GM21529 (cell line): ENCODE measurements around the gene EGR2.
"Not testable (repeated sequence)": the region's sequence is repeated elsewhere in the genome, so short reads cannot be mapped to it uniquely, and the experiment has no call there.

Experiments
- ATAC-seq: cut with Tn5 transposase; IDR thresholded peaks from one replicate; pipeline ENCODE4 v1.9.1; 2021; ENCODE audit not compliant: unreplicated experiment

Gene EGR2

DNA sequence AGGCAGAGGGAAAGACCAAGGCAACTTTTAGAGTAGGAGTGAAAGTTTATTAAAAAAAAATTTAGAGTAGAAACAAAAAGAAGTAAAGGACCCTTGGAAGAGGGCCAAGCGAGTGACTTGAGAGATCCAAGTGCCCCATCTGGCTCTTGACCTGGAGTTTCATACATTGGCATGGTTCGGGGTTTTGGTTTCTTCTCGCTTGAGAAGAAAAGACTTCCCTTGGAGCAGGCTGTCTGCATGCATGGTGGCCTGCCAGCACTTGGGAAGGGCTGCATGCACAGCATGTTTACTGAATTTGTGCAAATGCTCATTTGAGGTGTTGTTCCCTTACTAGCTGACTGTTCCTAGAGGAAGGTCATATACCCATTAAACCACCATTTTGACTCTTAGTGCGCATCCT lies 20.4 kb downstream of the EGR2 start:
- ATAC-seq, result no peak

- no peak for ATAC-seq
These were observed 21.1 kb downstream of the EGR2 start for GRCh38 chr10:62795100-62795499.

- ATAC-seq, result no peak
These were observed 21.9 kb downstream of the EGR2 start for GRCh38 chr10:62794306-62794705.

DNA sequence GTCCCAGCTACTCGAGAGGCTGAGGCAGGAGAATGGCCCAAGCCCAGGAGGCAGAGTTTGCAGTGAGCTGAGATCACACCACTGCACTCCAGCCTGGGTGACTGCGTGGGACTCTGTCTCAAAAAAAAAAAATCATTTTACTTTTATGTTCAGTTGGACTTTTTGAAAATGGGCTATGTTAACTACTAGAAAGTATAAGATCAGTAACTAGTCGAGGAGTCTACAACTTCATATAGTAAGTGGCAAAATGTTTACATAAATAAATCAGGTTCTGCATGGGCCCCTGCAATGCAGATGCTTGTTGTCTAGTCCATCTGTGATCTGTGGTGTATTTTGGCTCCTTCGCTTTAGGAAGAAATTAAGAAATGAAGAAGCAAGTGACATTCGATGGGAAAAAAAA lies 23.9 kb downstream of the EGR2 start:
- no peak for ATAC-seq

GRCh38 chr10:62790571-62790970 lies 25.6 kb downstream of the EGR2 start:
- no peak for ATAC-seq

DNA sequence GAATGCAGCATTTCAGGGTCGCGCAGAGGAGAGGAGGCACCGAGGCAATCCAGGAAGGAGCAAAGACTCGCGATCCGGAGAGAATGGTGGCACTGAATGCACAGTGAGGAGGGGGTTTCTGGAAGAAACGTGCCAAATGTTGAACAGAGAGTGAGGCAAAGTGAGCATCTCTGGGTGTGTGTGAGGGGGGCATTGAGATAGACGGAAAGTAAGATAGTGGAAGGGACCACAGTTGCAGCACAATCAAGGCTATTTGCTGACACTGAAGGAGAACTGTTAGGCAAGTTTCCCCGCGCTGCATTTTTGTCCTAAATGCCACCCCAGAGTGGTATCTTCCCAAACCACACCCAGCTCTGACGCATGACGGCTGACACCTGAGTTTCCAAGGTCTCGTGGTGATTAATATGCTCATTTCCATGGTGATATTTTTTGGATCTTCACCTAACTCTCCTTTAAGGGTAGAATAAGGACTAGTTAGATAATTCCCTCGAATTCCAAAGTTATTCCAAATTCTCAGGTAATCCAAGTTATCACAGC lies 26.1 kb downstream of the EGR2 start:
- ATAC-seq, result no peak

DNA sequence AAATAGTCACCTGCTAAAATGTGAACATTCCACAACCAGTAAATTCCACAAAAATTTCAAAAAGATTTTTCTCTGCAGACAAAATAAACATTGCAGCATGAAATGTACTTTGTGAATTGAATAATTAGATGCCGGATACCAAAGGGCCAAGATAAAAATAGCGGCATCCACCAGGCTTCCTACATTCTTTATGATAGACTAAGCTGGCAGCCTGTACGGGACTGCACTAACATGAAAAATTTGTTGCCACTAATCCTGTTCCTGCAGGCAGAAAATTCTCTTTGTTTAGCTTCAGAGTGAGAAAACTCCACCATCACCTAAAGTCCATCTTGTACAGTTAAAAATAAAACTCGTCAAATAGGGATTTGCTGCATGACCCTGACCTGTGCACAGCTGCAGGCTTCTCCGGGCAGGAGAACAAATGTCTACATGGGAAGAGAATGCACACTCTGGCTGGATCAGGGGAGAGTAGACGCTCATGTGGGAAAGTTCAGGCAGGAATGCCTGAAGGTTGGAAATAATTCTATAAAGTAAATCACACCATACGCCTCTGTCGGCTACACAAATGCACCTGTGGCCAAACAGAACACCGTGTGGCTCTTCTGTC lies 27.2 kb downstream of the EGR2 start:
- ATAC-seq, result no peak

DNA sequence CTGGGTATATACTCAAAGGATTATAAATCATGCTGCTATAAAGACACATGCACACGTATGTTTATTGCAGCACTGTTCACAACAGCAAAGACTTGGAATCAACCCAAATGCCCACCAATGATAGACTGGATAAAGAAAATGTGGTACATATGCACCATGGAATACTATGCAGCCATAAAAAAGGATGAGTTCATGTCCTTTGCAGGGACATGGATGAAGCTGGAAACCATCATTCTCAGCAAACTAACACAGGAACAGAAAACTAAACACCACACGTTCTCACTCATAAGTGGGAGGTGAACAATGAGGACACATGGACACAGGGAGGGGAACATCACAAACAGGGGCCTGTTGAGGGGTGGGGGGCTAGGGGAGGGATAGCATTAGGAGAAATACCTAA lies 27.9 kb downstream of the EGR2 start:
- not testable (repeated sequence) for ATAC-seq

DNA sequence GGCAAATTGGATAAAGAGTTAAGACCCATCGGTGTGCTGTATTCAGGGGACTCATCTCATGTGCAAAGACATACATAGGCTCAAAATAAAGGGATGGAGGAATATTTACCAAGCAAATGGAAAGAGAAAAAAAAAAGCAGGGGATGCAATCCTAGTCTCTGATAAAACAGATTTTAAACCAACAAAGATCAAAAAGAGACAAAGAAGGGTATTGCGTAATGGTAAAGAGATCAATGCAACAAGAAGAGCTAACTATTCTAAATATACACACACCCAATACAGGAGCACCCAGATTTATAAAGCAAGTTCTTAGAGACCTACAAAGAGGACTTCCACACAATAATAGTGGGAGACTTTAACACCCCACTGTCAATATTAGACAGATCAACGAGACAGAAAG lies 31.6 kb downstream of the EGR2 start:
- ATAC-seq, result not testable (repeated sequence)

DNA sequence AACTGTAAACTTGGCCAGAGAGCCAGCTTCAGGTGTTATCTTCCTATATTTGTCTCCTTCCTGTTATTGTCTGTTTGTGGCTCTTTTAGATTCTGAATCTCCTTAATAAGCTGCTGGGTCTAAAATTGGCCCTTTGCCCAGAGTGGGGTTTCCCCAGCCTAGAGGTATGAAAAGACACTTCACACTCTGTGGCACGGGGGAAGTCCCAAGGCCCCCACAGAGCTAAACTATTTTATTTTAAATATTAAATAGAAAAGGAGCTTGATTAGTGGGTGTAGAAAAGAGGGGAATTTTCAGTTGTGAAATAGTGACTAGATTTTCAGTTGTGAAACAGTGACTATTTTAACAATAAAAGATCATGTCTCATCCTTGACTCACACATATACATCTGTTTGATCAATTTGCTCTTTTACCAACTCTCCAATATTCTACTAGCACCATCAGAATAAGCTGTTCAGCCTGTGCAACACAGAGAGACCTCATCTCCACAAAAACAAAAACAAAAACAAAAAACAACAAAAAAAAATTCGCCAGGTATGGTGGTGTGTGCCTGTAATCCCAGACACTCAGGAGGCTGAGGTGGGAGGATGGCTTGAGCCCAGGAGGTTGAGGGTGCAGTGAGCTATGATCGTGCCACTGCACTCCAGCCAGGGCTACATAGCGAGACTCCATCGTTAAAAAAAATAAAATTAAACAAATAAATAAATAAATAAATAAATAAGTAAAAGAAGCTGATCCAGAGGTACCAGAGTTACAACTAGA lies 36.5 kb downstream of the EGR2 start:
- peak; percentile 95 for ATAC-seq

DNA sequence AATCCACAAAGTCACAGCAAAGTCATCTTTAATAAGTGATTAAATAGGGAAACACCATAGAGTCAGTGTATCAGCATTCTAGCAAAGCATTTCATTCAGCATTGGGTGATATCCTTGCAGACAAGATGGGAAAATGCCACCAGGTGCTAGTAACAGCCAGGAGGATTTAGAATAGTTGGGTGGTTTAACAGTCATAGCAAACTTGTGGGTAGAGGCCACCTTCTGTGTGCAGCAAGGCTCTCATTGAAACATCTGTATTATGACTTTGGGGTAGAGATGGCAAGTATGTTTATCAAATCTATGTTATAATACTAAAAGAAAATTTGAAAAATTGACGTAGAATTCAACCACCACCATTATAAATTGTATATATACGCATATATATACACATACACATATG lies 38.0 kb downstream of the EGR2 start:
- ATAC-seq, result peak; percentile 49

DNA sequence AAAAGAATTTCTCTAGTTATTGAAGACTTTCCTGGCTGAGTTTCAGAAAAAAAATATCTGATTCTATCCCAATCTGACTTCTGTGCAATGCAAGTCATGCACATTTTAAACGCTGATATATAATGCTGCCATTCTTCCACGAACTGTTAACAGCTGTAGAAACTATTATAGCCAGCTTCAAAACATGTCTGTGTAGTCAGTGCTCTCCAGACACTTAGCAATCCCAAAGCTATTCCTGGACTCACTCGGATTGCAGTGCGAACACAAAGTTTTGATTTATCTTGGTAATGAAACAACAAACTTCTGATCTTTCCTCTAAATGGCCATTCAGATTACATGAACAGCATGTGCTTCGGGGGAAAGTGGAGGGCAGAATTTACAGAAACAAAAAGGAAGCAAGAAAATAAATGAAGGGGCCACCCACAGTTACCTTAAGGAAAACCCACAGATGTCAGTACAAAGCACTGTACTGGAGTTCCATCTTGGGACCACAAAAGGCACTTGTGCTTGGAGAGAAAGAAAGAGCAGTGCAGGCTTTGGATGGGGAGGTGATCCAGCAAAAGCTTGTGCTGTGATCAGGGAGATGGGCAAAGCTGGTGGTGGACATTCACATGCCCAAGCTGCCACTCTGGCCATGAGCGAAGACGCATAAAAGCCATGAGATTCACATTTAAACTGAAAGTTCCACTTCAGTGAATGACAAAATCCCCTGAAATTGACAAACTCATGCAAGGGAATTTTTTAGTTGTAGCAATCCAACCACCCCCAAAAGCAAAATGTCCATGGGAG lies 43.8 kb downstream of the EGR2 start:
- ATAC-seq, result no peak

DNA sequence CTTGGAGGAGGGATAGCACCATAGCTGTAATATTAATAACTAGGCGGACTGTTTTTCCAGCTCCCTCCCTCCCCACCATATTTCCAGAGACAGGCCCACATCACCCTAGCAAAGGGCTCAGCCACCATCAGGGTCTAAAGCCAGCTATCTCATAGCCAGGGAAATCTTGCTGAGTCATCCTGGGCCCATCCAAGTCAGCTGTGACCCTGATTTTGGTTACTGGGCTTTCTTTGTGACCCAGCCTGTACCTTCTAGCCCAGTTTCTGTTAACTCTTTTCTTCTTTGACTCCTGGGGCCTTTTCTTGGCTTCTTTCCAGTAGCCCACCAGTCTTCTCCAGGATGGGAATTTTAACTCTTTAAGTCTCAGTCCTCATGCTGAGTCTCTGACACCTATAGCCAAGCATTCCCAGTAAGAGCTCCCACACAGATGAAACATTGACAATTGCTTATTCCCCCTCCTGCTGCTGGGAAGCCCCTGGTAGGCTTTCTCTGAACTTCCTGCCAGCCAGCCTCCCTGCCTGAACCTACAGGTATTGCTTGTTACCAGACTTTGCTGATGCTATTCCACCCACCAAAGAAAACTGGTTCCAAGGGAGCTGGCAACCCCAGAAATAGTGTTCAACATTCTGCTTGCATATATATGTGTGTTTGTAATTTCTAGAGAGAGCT lies 46.5 kb downstream of the EGR2 start:
- peak; percentile 77 for ATAC-seq

DNA sequence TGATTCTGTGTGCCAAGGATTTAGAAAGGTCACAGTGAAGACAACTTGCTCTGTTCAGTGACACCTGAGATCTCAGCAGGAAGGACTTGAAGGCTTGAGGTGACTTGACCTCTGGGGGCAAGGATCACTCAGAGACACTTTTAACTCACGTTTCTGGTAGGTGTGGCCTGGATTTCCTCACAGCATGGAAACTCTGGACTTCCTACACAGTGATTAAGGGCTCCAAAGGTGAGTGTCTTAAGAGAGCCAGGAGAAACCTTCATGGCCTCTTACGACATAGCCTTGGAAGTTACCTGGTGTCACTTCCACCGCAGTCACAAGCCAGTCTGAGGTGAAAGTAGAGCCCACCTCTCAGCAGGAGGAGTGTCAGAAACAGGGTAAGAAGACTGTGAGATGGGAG lies 49.8 kb downstream of the EGR2 start:
- ATAC-seq, result no peak

DNA sequence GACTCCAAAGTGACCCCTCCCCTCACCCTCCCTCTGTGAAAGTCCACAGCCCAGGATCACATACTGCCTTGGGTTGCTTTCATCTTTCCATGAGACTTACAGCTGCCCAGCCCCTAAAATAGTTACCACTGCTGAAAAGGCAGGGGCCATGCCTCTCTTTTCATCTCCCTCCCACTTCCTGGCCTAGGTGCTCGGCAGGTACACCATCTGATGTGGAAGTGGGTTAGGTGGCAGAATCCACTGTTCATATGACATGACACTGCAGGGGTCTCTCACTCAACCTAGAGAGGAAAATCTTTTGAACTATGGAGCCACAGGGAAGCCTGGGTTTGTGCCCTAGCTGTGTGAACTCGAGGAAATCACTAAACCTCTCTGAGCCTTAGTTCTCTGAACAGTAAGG lies 50.4 kb downstream of the EGR2 start:
- no peak for ATAC-seq

- no peak for ATAC-seq
These were observed 52.2 kb downstream of the EGR2 start for GRCh38 chr10:62764011-62764410.

- no peak for ATAC-seq
These were observed 53.0 kb downstream of the EGR2 start for GRCh38 chr10:62763155-62763554.
